ENCODE data around the gene CALHM1. TPM values are rescaled to one million over a fixed set of nuclear protein-coding genes. Genes with fewer than 3 reads are reported as not detected.
"Not testable (repeated sequence)": the region's sequence is repeated elsewhere in the genome, so short reads cannot be mapped to it uniquely, and the experiment has no call there.

CALHM1 gene
- total RNA-seq, 1 donor from 2014 or later = not detected

DNA sequence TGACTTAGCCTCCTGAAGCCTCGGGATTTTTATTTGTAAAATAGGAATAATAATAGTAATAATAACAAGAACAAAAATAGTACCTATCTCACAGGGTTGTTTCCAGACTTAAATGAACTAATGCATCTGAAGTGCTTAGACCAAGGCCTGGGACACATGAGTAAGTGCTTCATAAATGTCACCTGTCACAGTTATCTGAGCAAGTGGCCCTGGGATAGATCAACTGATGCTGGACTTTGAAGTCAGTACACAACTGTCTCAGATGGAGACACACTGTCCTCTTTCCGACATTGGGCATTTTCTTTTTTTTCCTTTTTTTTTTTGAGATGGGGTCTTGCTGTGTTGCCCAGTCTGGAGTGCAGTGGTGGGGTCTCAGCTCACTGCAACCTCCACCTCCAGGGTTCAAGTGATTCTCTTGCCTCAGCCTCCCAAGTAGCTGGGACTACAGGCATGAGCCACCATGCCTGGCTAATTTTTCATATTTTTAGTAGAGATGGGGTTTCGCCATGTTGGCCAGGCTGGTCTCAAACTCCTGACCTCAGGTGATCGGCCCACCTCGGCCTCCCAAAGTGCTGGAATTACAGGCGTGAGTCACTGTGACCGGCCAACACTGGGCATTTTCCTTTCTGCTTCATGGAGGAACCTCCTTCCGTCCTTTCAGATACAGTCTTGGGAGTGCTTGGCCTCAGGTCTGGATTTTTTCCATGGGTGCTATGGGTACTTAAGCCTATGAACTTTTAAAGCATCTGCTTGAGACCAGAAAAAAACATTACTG is 28.1 kb upstream of the CALHM1 start:
- DNase-seq = not testable (repeated sequence)

- DNase-seq = peak; percentile 24
These were observed 23.4 kb upstream of the CALHM1 start for GRCh38 chr10:103481974-103482531.

DNA sequence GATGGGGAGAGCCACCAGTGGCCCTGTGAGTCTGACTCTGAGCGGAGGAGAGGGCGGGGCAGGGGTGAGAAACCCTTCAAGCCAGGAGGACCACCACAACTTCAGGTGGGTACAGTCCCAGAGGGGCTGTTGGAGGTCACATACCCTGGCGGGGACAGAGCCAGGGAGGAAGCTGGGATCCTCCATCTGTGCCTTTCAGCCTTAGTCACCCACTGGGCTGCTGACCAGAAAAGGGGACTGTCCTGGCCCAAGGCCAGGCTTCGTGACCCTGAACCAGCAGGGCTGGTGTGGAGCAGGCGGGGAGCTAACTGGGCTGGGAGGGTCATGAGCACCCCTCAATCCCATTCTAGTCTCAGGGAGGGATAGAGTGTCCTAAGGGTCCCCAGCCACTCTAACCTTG is 21.8 kb upstream of the CALHM1 start:
- no peak for DNase-seq

DNA sequence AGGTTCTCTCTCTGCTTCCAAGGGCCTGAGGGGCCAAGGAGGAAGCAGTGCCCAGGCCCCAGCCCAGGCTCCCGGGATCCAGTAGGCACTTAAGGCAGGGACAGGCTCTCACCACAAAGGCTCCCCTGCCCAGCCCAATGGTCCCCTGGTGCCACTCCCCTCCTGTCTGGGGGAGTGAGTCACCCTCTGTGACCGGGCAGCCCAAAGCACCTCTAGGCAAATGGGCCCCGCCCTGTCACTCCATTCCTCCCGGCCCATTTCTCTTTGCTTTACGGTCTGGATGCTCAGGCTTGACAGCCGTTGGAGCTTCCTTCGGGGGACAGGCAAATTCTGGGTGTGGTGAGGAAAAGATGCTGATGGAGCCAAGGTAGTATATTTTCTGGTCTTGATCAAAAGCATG is 20.4 kb upstream of the CALHM1 start, which contains the start of gene CALHM3:
Gene CALHM3, minus strand, starts transcription at position 106 of the 400 bp plus-strand sequence. CDS start 208 bp downstream, outside the sequence.
- no peak for DNase-seq

DNA sequence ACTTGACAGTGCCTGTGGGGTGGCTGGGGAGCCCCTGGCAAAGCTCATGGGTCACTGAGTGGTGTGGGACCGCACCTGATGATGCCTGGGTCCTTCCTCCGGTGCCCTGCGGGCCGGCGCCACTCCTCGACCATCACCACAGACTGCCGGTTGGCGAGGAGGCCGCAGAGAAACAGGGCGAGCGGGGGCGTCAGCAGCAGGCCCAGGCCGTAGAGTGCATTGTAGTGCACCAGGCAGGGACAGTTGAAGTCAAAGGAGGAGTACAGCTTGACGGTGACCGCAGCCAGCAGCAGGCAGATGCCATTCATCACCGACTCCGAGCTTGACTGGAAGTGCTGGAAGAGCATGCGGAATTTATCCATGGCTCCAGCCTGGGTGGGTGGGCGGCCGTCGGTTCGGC is 20.0 kb upstream of the CALHM1 start:
- DNase-seq = no peak

DNA sequence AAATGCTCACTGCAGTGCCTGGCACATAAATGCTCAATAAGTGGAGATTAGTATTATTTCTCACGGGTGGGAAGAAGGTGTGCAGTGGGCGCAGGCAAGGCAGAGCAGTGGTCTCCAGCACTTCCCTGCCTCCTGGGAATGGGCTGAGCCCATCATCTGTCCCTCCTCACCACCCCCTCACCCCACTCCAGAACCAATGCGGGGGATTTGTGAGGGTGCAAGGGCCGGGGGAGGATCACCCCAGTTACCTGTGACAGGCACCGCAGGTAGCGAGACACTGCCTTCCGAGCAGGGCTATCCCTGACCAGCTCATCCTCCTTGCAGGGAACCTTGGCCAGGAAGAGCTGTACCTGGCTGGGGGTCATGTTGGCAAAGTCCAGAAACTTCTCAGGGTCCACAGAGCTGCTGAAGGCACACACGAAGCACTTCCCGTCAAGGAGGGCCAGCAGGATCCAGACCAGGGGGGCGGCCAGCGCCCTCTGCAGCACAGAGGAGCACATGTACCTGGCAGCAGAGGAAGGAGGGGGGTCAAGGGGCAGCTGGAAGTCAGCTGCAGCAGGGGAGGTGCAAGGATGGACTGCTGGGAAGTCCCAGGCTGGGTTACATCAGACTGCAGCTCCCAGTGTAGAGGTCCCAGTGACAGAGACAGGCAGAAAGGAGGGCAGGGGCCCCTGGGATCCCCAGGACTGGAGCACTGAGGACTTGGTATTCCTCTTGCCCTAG is 17.5 kb upstream of the CALHM1 start:
- no peak for DNase-seq

- no peak for DNase-seq
These were observed 16.7 kb upstream of the CALHM1 start for GRCh38 chr10:103475437-103475836.

- DNase-seq = no peak
These were observed 15.4 kb upstream of the CALHM1 start for GRCh38 chr10:103474077-103474476.

- no peak for DNase-seq
These were observed 14.6 kb upstream of the CALHM1 start for GRCh38 chr10:103473261-103473671.

DNA sequence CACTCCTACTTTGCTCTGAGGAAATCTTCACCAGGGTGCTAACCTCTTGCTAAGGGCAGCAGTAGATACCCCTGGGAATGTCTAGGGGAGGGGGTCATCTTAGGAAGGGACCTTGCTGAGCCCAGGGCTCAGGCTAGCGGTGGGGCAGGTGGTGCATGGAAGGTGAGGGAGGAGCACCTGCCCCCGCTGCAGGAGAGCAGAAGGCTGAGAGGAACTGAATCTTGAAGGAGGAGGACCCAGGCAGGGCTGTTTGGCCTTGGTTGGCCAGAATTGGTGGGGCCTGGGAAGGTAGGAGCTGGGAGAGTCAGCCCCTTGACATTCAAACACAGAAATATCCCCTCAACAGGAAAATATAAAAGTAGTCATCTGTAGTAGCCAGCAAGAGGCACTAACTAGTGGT is 13.3 kb upstream of the CALHM1 start:
- no peak for DNase-seq

DNA sequence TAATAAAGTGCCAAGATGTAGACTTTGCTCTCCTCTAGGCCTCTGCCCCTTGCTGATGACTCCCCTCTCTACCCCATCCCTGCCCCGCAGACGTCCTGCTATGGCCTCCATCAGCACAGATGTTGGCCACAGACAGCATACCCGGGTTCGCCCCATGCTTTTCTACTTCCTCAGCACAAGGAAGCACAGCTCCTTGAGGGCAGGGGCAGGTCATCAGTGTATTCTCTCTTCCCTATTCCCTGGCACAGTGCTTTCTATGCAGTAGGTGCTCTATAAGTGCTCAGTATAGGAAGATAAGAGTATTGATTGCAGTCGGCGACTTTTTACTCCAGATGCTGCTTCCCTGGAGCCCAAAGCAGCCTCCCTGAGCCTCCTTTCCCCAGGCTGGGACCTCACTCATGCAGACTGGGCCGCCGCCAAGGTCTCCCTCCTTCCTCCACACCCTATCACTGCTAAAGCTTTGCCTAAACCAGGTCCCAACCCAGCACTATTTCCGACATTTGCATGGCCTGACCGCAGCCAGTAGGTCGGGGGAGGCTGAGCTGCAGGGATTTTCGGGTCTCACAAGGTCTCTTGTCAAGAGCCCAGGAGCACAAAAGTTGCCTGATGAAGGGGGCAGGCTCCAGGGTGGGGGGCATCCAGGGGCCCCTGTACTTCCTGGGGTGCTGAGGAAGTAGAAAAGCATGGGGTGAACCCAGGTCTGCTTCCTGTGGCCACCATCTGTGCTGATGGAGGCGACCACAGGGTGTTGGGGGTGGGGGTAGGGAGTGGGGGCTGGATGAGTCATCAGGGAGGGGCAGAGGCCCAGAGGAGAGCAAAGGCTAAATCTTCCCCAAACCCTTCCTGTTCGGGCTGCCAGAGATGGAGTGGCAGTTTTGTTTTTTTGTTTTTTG is 12.3 kb upstream of the CALHM1 start:
- DNase-seq = no peak

GRCh38 chr10:103469201-103469600 is 10.5 kb upstream of the CALHM1 start:
- DNase-seq = no peak

GRCh38 chr10:103467406-103467805 is 8.7 kb upstream of the CALHM1 start:
- no peak for DNase-seq

- no peak for DNase-seq
These were observed 8.0 kb upstream of the CALHM1 start for GRCh38 chr10:103466734-103467133.

GRCh38 chr10:103465411-103466179 is 6.9 kb upstream of the CALHM1 start:
- no peak for DNase-seq

GRCh38 chr10:103463499-103463898 is 4.8 kb upstream of the CALHM1 start:
- no peak for DNase-seq

DNA sequence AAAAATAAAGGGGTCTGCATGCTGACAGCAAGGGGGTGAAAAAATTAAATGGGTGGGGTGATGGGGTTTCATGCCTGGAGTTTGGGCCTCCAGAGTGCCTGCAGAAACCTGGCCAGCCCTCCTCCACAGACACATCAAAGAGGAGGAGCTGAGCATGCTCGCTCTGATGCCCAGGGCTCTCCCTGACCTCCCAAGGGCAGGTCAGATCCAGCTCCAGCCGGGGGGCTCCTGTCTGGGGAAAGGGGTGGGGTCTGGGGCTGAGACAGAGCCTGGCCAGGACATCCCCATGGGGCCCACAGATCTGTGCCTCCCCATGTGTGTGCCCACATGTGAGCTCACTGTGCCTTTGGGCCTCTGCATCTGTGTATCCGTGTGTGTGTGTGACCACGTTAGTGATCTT is 915 bp upstream of the CALHM1 start:
- DNase-seq = no peak

- no peak for DNase-seq
These were observed 660 bp downstream of the CALHM1 start for GRCh38 chr10:103457896-103458583.

DNA sequence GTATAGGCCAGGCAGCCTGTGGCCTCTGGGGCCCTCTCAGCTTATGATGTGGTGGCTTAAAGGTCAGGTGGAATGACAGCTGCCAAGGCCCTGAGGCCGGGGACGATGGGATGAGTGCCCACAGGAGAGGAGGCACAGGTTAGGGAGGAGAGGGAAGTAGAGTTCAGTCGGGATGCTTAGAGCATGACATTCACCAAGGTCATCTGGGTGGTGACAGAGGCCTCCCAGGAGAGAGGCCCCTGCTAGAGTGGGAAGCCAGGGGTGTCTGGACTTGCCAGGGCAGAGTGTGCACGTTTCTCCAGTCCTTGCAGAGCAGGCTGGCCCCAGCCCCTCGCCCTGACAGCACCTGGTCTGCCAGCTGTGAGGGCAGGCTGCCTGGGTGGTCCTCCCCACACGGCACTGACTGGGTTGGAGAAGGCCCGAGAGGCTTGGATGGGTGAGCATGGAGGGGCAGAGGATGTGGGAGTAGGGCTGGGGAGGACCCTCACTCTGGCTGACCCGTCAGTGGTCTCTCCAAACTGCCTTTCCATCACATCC is 1.5 kb downstream of the CALHM1 start:
- no peak for DNase-seq

DNA sequence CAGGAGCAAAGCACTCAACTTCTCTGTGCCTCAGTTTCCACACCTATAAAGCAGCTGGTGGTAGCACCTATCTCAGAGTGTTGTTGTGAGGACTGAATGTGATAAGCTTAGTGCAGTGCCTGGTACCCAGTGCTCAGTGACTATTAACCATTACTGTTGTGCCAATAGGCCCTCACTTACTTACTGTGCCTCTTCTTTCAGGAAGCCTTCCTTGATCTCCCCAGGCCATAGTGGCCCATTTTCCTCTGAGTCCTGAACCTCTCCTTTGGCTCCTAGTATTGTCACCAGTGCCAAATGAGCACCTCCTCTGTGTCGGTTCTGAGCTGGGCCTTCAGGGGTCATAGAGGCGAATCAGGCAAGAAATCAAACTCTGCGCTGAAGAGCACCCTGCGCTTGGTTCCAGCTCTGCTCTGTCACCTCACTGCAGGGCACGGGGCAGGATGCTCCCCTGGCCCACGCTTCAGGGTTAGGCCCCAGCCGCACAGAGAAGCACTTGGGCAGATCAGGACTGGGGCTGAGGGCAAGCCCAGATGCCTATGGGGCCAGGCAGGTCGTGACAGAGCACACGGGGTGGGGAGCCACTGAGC is 2.5 kb downstream of the CALHM1 start:
- DNase-seq = no peak
